GM12891 (cell line): ENCODE data around the gene CMTR1.

Experiments
- POLR2A ChIP-seq: IDR thresholded peaks from 2 replicates; pipeline ENCODE4 v1.6.1; 2011; ENCODE audit warnings: low read depth, low read length, control low read depth
- POLR2AphosphoS5 ChIP-seq: IDR thresholded peaks from 2 replicates; pipeline ENCODE4 v1.6.1; 2011; ENCODE audit warnings: low read depth, low read length, control low read depth
- POU2F2 ChIP-seq: IDR thresholded peaks from 2 replicates; pipeline ENCODE4 v1.6.1; 2011; ENCODE audit warnings: low read depth, mild to moderate bottlenecking, control low read depth, low read length, moderate library complexity
- SPI1 ChIP-seq: IDR thresholded peaks from 2 replicates; pipeline ENCODE4 v1.6.1; 2011; ENCODE audit warnings: low read depth, low read length, control low read depth
- TAF1 ChIP-seq: IDR thresholded peaks from 2 replicates; pipeline ENCODE4 v1.6.1; 2011; ENCODE audit warnings: low read depth, low read length, control low read depth

DNA sequence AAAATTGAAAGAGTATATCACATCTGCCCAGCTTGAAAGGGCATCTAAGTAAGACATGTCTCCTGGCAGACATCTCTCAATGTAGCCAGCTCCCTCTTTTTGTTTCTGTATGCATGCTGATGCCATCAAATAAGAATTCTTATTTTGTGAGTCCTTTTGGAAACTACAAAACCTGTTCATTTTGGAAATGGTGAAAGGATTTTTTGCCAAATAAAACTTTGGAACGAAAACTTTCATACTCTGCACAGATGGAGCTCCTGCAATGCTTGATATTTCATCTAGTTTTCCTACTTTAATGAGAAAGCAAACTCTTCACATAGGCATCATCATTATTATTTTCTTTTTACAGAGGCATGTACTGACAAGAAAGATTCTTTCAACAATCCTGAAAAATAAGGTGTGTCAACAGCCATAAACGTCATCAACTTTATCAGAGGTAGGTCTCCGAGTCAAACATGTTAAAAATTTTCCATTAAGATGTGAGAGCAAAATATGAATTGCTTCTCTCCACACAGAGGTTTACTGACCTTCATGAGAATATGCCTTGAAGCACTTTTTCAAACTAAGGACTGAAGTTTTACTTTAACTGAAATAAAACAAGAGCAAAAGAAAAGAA, 26.2 kb upstream of the CMTR1 start:
- TF ChIP-seq POLR2A (no peak), POLR2AphosphoS5 (no peak), TAF1 (no peak), SPI1 (no peak), POU2F2 (no peak)
